GM21381 (cell line): ENCODE data around the gene SMAD5.

ENCODE experiments used
- ATAC-seq: cut with Tn5 transposase; IDR thresholded peaks from one replicate; pipeline ENCODE4 v1.9.1; 2021; ENCODE audit warnings: mild to moderate bottlenecking, moderate library complexity; ENCODE audit not compliant: unreplicated experiment

SMAD5 gene

GRCh38 chr5:136114414-136115125, 18.1 kb upstream of the SMAD5 start:
- ATAC-seq: no peak

GRCh38 chr5:136115183-136115865, 17.3 kb upstream of the SMAD5 start:
- ATAC-seq: no peak

GRCh38 chr5:136120529-136120928, 12.1 kb upstream of the SMAD5 start:
- ATAC-seq: no peak

- ATAC-seq: no peak
These were observed 9.3 kb upstream of the SMAD5 start for GRCh38 chr5:136123236-136123768.

GRCh38 chr5:136127560-136127959, 5.1 kb upstream of the SMAD5 start:
- no peak for ATAC-seq

- ATAC-seq: no peak
These were observed 4.2 kb upstream of the SMAD5 start for GRCh38 chr5:136128481-136128880.

GRCh38 chr5:136129445-136129844, 3.2 kb upstream of the SMAD5 start:
- ATAC-seq: no peak

- ATAC-seq: no peak
These were observed 2.1 kb upstream of the SMAD5 start for GRCh38 chr5:136130581-136130980.

- ATAC-seq: no peak
These were observed 558 bp upstream of the SMAD5 start for GRCh38 chr5:136132087-136132486.

GRCh38 chr5:136133222-136133921, 727 bp downstream of the SMAD5 start:
- peak; percentile 29 for ATAC-seq

- no peak for ATAC-seq
These were observed 1.3 kb downstream of the SMAD5 start for GRCh38 chr5:136133922-136134379.

GRCh38 chr5:136134653-136135052, 2.0 kb downstream of the SMAD5 start:
- no peak for ATAC-seq

GRCh38 chr5:136135536-136135935, 2.9 kb downstream of the SMAD5 start:
- ATAC-seq: no peak

- ATAC-seq: no peak
These were observed 5.0 kb downstream of the SMAD5 start for GRCh38 chr5:136137497-136138220.

- ATAC-seq: peak; percentile 80
These were observed 8.9 kb downstream of the SMAD5 start for GRCh38 chr5:136141561-136141960.

GRCh38 chr5:136143312-136143711, 10.7 kb downstream of the SMAD5 start:
- no peak for ATAC-seq

- no peak for ATAC-seq
These were observed 11.1 kb downstream of the SMAD5 start for GRCh38 chr5:136143763-136144162.

GRCh38 chr5:136145030-136145429, 12.4 kb downstream of the SMAD5 start:
- peak; percentile 45 for ATAC-seq

GRCh38 chr5:136146201-136146600, 13.6 kb downstream of the SMAD5 start:
- ATAC-seq: no peak

- no peak for ATAC-seq
These were observed 15.0 kb downstream of the SMAD5 start for GRCh38 chr5:136147632-136148031.

GRCh38 chr5:136149891-136150290, 17.2 kb downstream of the SMAD5 start:
- ATAC-seq: no peak
